HEK293T (cell line): ENCODE results near the gene TRERF1.

ENCODE experiments used
- ARNT ChIP-seq: fragments of 450-650 bp; IDR thresholded peaks from 2 replicates; pipeline ENCODE4 v1.6.1; 2017; ENCODE audit warnings: mild to moderate bottlenecking
- BHLHE40 ChIP-seq: fragments of 450-650 bp; IDR thresholded peaks from 2 replicates; pipeline ENCODE4 v1.6.1; 2016; ENCODE audit warnings: mild to moderate bottlenecking, moderate library complexity, borderline replicate concordance
- CTBP1 ChIP-seq: fragments of 450-650 bp; IDR thresholded peaks from 2 replicates; pipeline ENCODE4 v1.6.1; 2016; ENCODE audit warnings: borderline replicate concordance
- ELF4 ChIP-seq: fragments of 450-650 bp; IDR thresholded peaks from 2 replicates; pipeline ENCODE4 v1.6.1; 2017; ENCODE audit warnings: antibody characterized with exemption
- FOXK2 ChIP-seq: fragments of 450-650 bp; IDR thresholded peaks from 2 replicates; pipeline ENCODE4 v1.6.1; 2016; ENCODE audit warnings: mild to moderate bottlenecking
- FOXM1 ChIP-seq: fragments of 450-650 bp; IDR thresholded peaks from 2 replicates; pipeline ENCODE4 v1.6.1; 2017; ENCODE audit warnings: mild to moderate bottlenecking, borderline replicate concordance
- HDGF ChIP-seq: fragments of 450-650 bp; IDR thresholded peaks from 2 replicates; pipeline ENCODE4 v1.6.1; 2017; ENCODE audit warnings: antibody characterized with exemption, borderline replicate concordance
- L3MBTL2 ChIP-seq: fragments of 450-650 bp; conservative IDR thresholded peaks from 2 replicates; pipeline ENCODE4 v1.6.1; 2016; ENCODE audit warnings: mild to moderate bottlenecking
- NFRKB ChIP-seq: fragments of 450-650 bp; IDR thresholded peaks from 2 replicates; pipeline ENCODE4 v1.6.1; 2016; ENCODE audit warnings: mild to moderate bottlenecking, moderate library complexity
- SP1 ChIP-seq: fragments of 450-650 bp; IDR thresholded peaks from 2 replicates; pipeline ENCODE4 v1.6.1; 2017
- SUZ12 ChIP-seq: fragments of 450-650 bp; IDR thresholded peaks from 2 replicates; pipeline ENCODE4 v1.6.1; 2016; ENCODE audit warnings: mild to moderate bottlenecking
- TARDBP ChIP-seq: fragments of 450-650 bp; IDR thresholded peaks from 2 replicates; pipeline ENCODE4 v1.6.1; 2016
- ZNF384 ChIP-seq: fragments of 450-650 bp; IDR thresholded peaks from 2 replicates; pipeline ENCODE4 v1.6.1; 2016
- TF ChIP-seq, protein P1 (sequence below): fragments of 450-650 bp; IDR thresholded peaks from 2 replicates; pipeline ENCODE4 v1.6.1; 2016

DNA sequence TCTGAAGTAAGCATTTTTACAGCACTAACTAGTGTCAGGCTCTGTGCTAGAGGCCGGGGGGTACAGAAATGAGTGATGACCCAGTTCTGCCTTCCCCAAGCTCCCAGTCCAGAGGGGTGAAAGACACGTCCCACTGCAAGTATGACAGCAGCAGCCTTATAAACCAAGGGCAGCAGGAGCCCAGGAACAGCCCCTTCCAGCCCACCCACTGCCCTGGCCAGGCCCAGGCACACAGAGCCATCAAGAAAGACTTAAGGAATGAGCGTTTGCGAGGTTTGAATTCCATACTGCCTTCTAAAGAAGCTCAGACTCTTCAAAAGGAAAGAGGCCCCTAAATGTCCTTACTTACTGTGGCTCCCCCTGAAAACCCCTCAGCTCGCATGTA is 10.0 kb downstream of the TRERF1 start:
- TF ChIP-seq BHLHE40: no peak
- no peak for TF ChIP-seq FOXK2
- no peak for TF ChIP-seq HDGF
- TF ChIP-seq CTBP1: no peak
- TF ChIP-seq ZNF384: no peak
- no peak for TF ChIP-seq FOXM1
- no peak for TF ChIP-seq TARDBP
- TF ChIP-seq ARNT: no peak
- no peak for TF ChIP-seq L3MBTL2
- TF ChIP-seq NFRKB: no peak
- TF ChIP-seq ELF4: no peak
- no peak for TF ChIP-seq SUZ12
- no peak for TF ChIP-seq SP1
- TF ChIP-seq, protein P1, sequence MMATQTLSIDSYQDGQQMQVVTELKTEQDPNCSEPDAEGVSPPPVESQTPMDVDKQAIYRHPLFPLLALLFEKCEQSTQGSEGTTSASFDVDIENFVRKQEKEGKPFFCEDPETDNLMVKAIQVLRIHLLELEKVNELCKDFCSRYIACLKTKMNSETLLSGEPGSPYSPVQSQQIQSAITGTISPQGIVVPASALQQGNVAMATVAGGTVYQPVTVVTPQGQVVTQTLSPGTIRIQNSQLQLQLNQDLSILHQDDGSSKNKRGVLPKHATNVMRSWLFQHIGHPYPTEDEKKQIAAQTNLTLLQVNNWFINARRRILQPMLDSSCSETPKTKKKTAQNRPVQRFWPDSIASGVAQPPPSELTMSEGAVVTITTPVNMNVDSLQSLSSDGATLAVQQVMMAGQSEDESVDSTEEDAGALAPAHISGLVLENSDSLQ: no peak
